ENCODE data around the gene CCDC91.

DNA sequence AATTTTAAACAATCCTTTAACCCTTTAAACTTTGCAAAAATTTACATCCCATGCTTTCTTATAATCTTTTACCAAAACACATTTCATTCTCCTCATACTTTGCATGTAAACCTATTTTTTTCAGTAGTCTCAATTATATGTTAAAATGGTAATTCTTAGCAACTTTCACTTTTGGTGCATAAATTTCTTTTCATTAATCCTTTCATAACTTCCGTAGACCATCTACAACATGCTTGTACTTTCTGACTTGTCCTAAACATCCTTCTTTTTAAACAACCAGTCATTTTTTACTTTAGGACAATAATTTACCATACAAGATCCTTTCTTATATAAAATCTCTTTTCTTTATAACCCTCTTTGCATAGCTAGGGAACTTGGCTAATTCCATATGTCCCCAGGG is 19.5 kb downstream of the CCDC91 start:
- no peak for TF ChIP-seq POLR2A (IDR thresholded peaks at IDR 0.05)
- no peak for TF ChIP-seq CTCF (IDR thresholded peaks at IDR 0.05)

Data from Peyer's patch (tissue), 4 donors.